Measurements from ENCODE around the gene LY6G5B.

Gene LY6G5B

GRCh38 chr6:31689249-31690110 is 19.7 kb downstream of the LY6G5B start:
- Histone ChIP-seq H3K36me3 (ENCODE audit: control insufficient read depth, insufficient read depth, low read length) (peaks cover 28% of the 10 kb centered on the region), H3K9me3 (ENCODE audit: control insufficient read depth, insufficient read depth, low read length) (no peaks in the 10 kb centered on the region), H3K27me3 (ENCODE audit: control insufficient read depth, insufficient read depth, low read length) (no peaks in the 10 kb centered on the region), H3K9ac (ENCODE audit: low read depth, low read length) (no peak overlapping the region), H3K4me1 (ENCODE audit: control insufficient read depth, insufficient read depth, low read length) (peaks cover 2% of the 10 kb centered on the region), H3K4me3 (ENCODE audit: low read depth, low read length) (no peak overlapping the region)

GRCh38 chr6:31690231-31691077 is 20.7 kb downstream of the LY6G5B start:
- no peak overlapping the region for H3K4me3 ChIP-seq (ENCODE audit: low read depth, low read length)
- peaks cover 2% of the 10 kb centered on the region for H3K4me1 ChIP-seq (ENCODE audit: control insufficient read depth, insufficient read depth, low read length)
- no peaks in the 10 kb centered on the region for H3K9me3 ChIP-seq (ENCODE audit: control insufficient read depth, insufficient read depth, low read length)
- peaks cover 32% of the 10 kb centered on the region for H3K36me3 ChIP-seq (ENCODE audit: control insufficient read depth, insufficient read depth, low read length)
- H3K9ac ChIP-seq (ENCODE audit: low read depth, low read length) = no peak overlapping the region
- no peaks in the 10 kb centered on the region for H3K27me3 ChIP-seq (ENCODE audit: control insufficient read depth, insufficient read depth, low read length)

- H3K4me1 ChIP-seq (ENCODE audit: control insufficient read depth, insufficient read depth, low read length) = peaks cover 2% of the 10 kb centered on the region
- no peak overlapping the region for H3K9ac ChIP-seq (ENCODE audit: low read depth, low read length)
These were observed 21.3 kb downstream of the LY6G5B start for GRCh38 chr6:31691078-31691463.

GRCh38 chr6:31691564-31692108 is 21.9 kb downstream of the LY6G5B start:
- Histone ChIP-seq H3K4me3 (ENCODE audit: low read depth, low read length) (no peak overlapping the region), H3K27me3 (ENCODE audit: control insufficient read depth, insufficient read depth, low read length) (no peaks in the 10 kb centered on the region), H3K9ac (ENCODE audit: low read depth, low read length) (no peak overlapping the region), H3K4me1 (ENCODE audit: control insufficient read depth, insufficient read depth, low read length) (peaks cover 2% of the 10 kb centered on the region), H3K36me3 (ENCODE audit: control insufficient read depth, insufficient read depth, low read length) (peaks cover 33% of the 10 kb centered on the region), H3K9me3 (ENCODE audit: control insufficient read depth, insufficient read depth, low read length) (no peaks in the 10 kb centered on the region)

More at GRCh38 chr6:31691078-31691463, 21.3 kb downstream of the LY6G5B start:
- Histone ChIP-seq H3K4me3 (ENCODE audit: low read depth, low read length) (no peak overlapping the region), H3K36me3 (ENCODE audit: control insufficient read depth, insufficient read depth, low read length) (peaks cover 32% of the 10 kb centered on the region), H3K9me3 (ENCODE audit: control insufficient read depth, insufficient read depth, low read length) (no peaks in the 10 kb centered on the region), H3K27me3 (ENCODE audit: control insufficient read depth, insufficient read depth, low read length) (no peaks in the 10 kb centered on the region)

GRCh38 chr6:31692353-31692752 is 22.6 kb downstream of the LY6G5B start:
- H3K4me3 ChIP-seq (ENCODE audit: low read depth, low read length) = no peak overlapping the region
- peaks cover 34% of the 10 kb centered on the region for H3K36me3 ChIP-seq (ENCODE audit: control insufficient read depth, insufficient read depth, low read length)
- H3K9ac ChIP-seq (ENCODE audit: low read depth, low read length) = no peak overlapping the region
- no peaks in the 10 kb centered on the region for H3K9me3 ChIP-seq (ENCODE audit: control insufficient read depth, insufficient read depth, low read length)
- H3K27me3 ChIP-seq (ENCODE audit: control insufficient read depth, insufficient read depth, low read length) = no peaks in the 10 kb centered on the region
- H3K4me1 ChIP-seq (ENCODE audit: control insufficient read depth, insufficient read depth, low read length) = peaks cover 2% of the 10 kb centered on the region

GRCh38 chr6:31692886-31693285 is 23.1 kb downstream of the LY6G5B start:
- H3K27me3 ChIP-seq (ENCODE audit: control insufficient read depth, insufficient read depth, low read length) = no peaks in the 10 kb centered on the region
- peaks cover 28% of the 10 kb centered on the region for H3K36me3 ChIP-seq (ENCODE audit: control insufficient read depth, insufficient read depth, low read length)
- H3K4me3 ChIP-seq (ENCODE audit: low read depth, low read length) = no peak overlapping the region
- no peak overlapping the region for H3K9ac ChIP-seq (ENCODE audit: low read depth, low read length)
- peaks cover 2% of the 10 kb centered on the region for H3K4me1 ChIP-seq (ENCODE audit: control insufficient read depth, insufficient read depth, low read length)
- H3K9me3 ChIP-seq (ENCODE audit: control insufficient read depth, insufficient read depth, low read length) = no peaks in the 10 kb centered on the region

GRCh38 chr6:31693535-31693934 is 23.8 kb downstream of the LY6G5B start:
- Histone ChIP-seq H3K4me1 (ENCODE audit: control insufficient read depth, insufficient read depth, low read length) (peaks cover 2% of the 10 kb centered on the region), H3K9ac (ENCODE audit: low read depth, low read length) (no peak overlapping the region), H3K4me3 (ENCODE audit: low read depth, low read length) (no peak overlapping the region), H3K36me3 (ENCODE audit: control insufficient read depth, insufficient read depth, low read length) (peaks cover 27% of the 10 kb centered on the region), H3K9me3 (ENCODE audit: control insufficient read depth, insufficient read depth, low read length) (no peaks in the 10 kb centered on the region), H3K27me3 (ENCODE audit: control insufficient read depth, insufficient read depth, low read length) (no peaks in the 10 kb centered on the region)

- Histone ChIP-seq H3K36me3 (ENCODE audit: control insufficient read depth, insufficient read depth, low read length) (peaks cover 16% of the 10 kb centered on the region), H3K27me3 (ENCODE audit: control insufficient read depth, insufficient read depth, low read length) (no peaks in the 10 kb centered on the region), H3K9me3 (ENCODE audit: control insufficient read depth, insufficient read depth, low read length) (no peaks in the 10 kb centered on the region), H3K9ac (ENCODE audit: low read depth, low read length) (no peak overlapping the region), H3K4me3 (ENCODE audit: low read depth, low read length) (no peak overlapping the region), H3K4me1 (ENCODE audit: control insufficient read depth, insufficient read depth, low read length) (peaks cover 2% of the 10 kb centered on the region)
These were observed 27.8 kb downstream of the LY6G5B start for GRCh38 chr6:31697555-31697954.

GRCh38 chr6:31700740-31701401 is 31.1 kb downstream of the LY6G5B start:
- Histone ChIP-seq H3K4me3 (ENCODE audit: low read depth, low read length) (no peak overlapping the region), H3K4me1 (ENCODE audit: control insufficient read depth, insufficient read depth, low read length) (peaks cover 2% of the 10 kb centered on the region), H3K27me3 (ENCODE audit: control insufficient read depth, insufficient read depth, low read length) (no peaks in the 10 kb centered on the region), H3K36me3 (ENCODE audit: control insufficient read depth, insufficient read depth, low read length) (peaks cover 12% of the 10 kb centered on the region), H3K9me3 (ENCODE audit: control insufficient read depth, insufficient read depth, low read length) (no peaks in the 10 kb centered on the region), H3K9ac (ENCODE audit: low read depth, low read length) (no peak overlapping the region)

- H3K27me3 ChIP-seq (ENCODE audit: control insufficient read depth, insufficient read depth, low read length) = no peaks in the 10 kb centered on the region
- H3K9me3 ChIP-seq (ENCODE audit: control insufficient read depth, insufficient read depth, low read length) = no peaks in the 10 kb centered on the region
- peaks cover 9% of the 10 kb centered on the region for H3K36me3 ChIP-seq (ENCODE audit: control insufficient read depth, insufficient read depth, low read length)
- H3K9ac ChIP-seq (ENCODE audit: low read depth, low read length) = peak overlapping the region; percentile 90
- H3K4me1 ChIP-seq (ENCODE audit: control insufficient read depth, insufficient read depth, low read length) = peaks cover 2% of the 10 kb centered on the region
- peak overlapping the region; percentile 95 for H3K4me3 ChIP-seq (ENCODE audit: low read depth, low read length)
These were observed 32.1 kb downstream of the LY6G5B start for GRCh38 chr6:31701666-31702404.

- no peaks in the 10 kb centered on the region for H3K27me3 ChIP-seq (ENCODE audit: control insufficient read depth, insufficient read depth, low read length)
- peaks cover 7% of the 10 kb centered on the region for H3K36me3 ChIP-seq (ENCODE audit: control insufficient read depth, insufficient read depth, low read length)
- no peaks in the 10 kb centered on the region for H3K9me3 ChIP-seq (ENCODE audit: control insufficient read depth, insufficient read depth, low read length)
- H3K4me3 ChIP-seq (ENCODE audit: low read depth, low read length) = peak overlapping the region; percentile 95
- peak overlapping the region; percentile 90 for H3K9ac ChIP-seq (ENCODE audit: low read depth, low read length)
- H3K4me1 ChIP-seq (ENCODE audit: control insufficient read depth, insufficient read depth, low read length) = peaks cover 2% of the 10 kb centered on the region
These were observed 32.6 kb downstream of the LY6G5B start for GRCh38 chr6:31702405-31702818.

Measured in iPS-15b (cell line).